Measurements from ENCODE around the gene CASD1.

The CASD1 gene

DNA sequence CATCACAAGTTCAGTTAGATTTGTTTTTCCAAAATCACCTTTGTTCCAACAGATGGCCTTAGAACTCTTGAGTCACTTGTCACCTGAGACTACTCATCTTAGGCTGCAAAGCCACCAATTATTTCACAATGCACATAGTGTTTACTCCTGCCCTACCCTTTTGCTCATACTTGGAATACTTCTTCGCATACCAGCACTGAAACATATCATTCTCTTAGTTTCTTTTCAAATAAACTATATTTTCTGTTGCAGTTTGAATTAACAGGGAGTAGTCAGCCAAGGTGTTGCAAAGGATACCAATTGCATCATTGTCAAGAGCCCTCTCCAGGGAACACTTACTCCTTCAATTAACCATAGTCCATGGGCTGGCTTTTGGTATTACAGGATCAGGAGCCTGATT lies 71.0 kb downstream of the CASD1 start:
- no peak for DNase-seq (ENCODE audit: low read depth in 3 of 3)

DNA sequence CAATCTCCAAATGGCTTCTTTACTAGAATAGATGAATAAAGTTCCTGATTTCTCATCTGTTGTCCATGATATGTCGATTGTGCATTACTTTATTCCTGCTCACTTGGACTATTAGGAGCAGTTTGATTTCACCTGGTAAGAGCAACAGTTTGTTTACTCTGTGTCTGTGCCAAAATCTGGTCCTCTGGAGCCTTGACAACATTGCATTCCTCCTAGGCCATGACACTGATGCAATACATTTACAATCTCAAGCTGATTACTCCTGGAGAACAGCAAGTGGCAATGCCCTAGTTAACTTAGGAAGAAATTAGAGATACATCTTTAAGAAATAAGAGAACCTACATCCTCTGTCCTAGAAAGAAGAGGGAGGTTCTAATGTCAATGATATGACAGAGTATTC lies 74.5 kb downstream of the CASD1 start:
- no peak for DNase-seq (ENCODE audit: low read depth in 3 of 3)

DNA sequence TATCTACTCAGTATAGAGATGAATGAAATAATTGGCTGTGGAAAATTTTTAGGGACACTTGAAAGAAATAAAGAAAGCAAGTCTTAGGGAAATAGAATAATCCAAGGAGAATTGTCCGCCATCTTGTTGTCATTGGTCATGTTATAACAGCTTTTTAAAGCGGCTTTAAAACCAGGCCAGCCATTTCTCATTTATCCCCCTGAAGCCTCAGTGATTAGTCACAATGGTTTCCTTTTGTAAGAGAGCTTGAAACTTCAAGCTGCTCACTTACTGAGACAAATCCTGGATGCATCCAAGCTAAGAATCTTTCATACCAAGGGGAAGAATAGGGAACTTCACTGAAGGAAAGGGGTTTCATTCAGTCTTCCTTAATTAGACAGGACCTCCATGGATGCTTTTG lies 78.5 kb downstream of the CASD1 start:
- DNase-seq (ENCODE audit: low read depth in 3 of 3), result no peak

GRCh38 chr7:94590526-94591162 lies 81.0 kb downstream of the CASD1 start:
- DNase-seq (ENCODE audit: low read depth in 3 of 3), result no peak

DNA sequence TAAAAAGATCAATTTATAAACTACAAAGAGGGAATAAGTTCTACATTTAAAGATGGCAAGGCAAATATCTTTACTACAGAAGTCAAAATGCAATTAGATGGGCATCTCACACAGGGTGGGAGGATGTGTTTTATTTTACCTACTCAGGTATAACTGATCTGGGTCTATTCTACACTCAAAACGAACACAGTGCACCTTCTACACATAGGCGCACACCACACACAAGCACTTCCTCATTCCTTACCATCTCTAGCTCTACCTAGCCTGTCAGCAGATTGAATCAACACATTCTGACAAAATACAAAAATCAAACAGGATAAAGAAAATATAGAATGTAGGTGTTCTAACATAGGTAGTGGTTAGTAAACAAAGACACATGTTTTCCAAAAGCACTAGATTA lies 81.6 kb downstream of the CASD1 start:
- DNase-seq (ENCODE audit: low read depth in 3 of 3), result no peak

DNA sequence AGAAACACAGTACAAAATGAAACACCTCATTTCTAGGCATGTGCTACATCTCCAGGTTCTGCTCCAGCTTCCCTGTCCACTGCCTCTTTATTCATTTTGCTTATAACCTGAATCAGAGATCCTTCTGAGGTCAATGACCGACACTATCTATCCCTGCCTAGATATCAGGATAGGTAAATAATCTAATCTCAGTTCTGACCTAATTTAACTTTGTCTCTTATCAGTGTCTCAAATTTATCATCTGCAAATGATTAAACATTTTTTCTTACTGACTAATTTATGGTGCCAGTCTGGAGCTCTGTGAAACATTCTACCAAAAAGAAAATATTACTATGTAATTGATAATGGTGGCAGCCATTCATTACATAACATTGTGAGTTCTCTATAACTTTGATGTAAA lies 85.3 kb downstream of the CASD1 start:
- no peak for DNase-seq (ENCODE audit: low read depth in 3 of 3)

GRCh38 chr7:94595717-94596116 lies 86.1 kb downstream of the CASD1 start:
- no peak for DNase-seq (ENCODE audit: low read depth in 3 of 3)

DNA sequence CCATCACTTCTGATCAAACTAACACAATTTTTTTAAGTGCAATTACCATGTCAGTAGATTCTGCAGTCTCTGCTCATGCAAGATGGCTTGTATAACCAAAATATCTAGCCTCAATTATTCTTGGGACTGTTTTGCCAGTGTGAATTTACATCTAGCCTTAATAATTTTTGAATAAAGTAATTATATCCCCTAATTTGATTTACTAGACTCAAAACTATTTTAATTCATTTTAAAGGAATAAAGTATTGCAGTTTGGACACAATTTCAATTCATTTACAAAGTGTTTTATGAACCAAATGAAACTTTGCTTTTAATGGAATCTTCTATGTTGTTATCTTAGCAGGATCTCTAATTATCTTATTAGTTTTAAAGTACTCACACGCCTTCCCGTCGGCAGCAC lies 90.7 kb downstream of the CASD1 start:
- no peak for DNase-seq (ENCODE audit: low read depth in 3 of 3)

DNA sequence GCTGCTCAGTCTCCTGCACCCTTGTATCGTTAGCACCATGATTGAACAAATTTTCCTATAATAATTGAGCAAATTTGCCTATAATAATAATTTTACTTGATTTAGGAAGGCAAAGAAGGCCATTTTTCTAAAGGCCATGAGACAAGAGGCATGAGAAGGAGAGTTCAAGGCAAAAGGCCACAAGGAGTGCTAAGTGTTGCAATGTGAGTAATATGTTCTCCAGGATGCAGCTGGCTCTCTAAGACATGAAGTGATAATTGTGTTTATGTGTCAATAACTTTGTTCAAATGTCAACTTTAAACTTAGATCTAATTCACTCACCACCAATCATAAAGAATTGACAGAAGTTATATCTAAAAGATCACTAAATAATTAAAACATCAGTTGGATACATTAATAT lies 92.6 kb downstream of the CASD1 start:
- no peak for DNase-seq (ENCODE audit: low read depth in 3 of 3)

DNA sequence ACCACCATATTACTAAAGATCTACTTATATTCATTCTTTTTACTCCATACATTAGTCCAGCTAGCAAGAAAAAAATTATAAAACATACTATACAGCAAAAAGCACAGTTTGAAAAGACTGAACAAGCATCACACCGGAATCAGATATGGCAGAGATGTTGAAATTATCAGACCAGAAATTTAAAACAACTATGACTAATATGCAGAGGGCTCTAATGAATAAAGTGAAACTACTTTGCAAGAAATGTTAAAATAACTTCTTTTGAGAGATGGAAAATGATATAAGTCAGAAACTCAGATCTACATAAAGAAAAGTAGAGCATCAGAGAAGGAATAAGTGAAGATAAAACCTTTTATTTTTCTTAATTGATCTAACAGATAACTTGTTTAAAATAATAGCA lies 95.4 kb downstream of the CASD1 start:
- DNase-seq (ENCODE audit: low read depth in 3 of 3), result no peak

Measured in stimulated activated CD4-positive, alpha-beta T cell treated with anti-CD3 and anti-CD28 coated beads, TNF-alpha, amount 100 ng/mL, for 4 hours (primary cell).